IMR-90 (cell line): ENCODE data around the gene FAM124B. TPM values are rescaled to one million over a fixed set of nuclear protein-coding genes. Genes with fewer than 3 reads are reported as not detected.

Experiments used
- ATAC-seq: fragments of 200-7000 bp; cut with Tn5 transposase; 2 replicates; pipeline ENCODE4 v1.9.1; 2020; ENCODE audit warnings: low read depth, mild to moderate bottlenecking, moderate library complexity
- BruUV-seq: library from RNA; stranded (reverse); fragments of 400-500 nt; replicated peaks from 2 replicates; lab custom pipeline; 2021; lab: Mats Ljungman, UMichigan
- CTCF ChIA-PET: fragments of 300-600 bp; formaldehyde crosslinking; extraction: SDS; loops from one replicate; lab custom pipeline; 2021; ENCODE audit warnings: antibody characterized with exemption; lab: Yijun Ruan, JAX
- POLR2A ChIA-PET: fragments of 300-600 bp; sonication (Branson Sonifier 250); formaldehyde crosslinking; loops from one replicate; lab custom pipeline; 2022; ENCODE audit warnings: antibody characterized with exemption; ENCODE audit not compliant: unreplicated experiment; lab: Charles Lee
- DNase-seq: peaks from one replicate; pipeline ENCODE4 v3.0.0; 2013
- H2AFZ ChIP-seq: replicated peaks from 2 replicates; pipeline ENCODE3; 2013; ENCODE audit warnings: low read length, mild to moderate bottlenecking; ENCODE audit not compliant: poor library complexity
- H2AK5ac ChIP-seq: 2 replicates; pipeline ENCODE4 v1.6.1; 2013; ENCODE audit warnings: low read depth, low read length, inconsistent platforms
- H2AK9ac ChIP-seq: replicated peaks from 2 replicates; pipeline ENCODE3; 2013; ENCODE audit warnings: mild to moderate bottlenecking, low read depth, low read length, moderate library complexity; ENCODE audit not compliant: poor library complexity
- H2BK120ac ChIP-seq: 2 replicates; pipeline ENCODE4 v1.6.1; 2013; ENCODE audit warnings: low read depth, low read length, inconsistent platforms
- H2BK15ac ChIP-seq: 3 replicates; pipeline ENCODE4 v1.6.1; 2013; ENCODE audit warnings: low read depth, low read length, inconsistent platforms
- H2BK20ac ChIP-seq: 2 replicates; pipeline ENCODE4 v1.6.1; 2013; ENCODE audit warnings: low read depth, mild to moderate bottlenecking, inconsistent platforms, low read length, moderate library complexity
- H2BK5ac ChIP-seq: 2 replicates; pipeline ENCODE4 v1.6.1; 2013; ENCODE audit warnings: mild to moderate bottlenecking, low read depth, low read length, inconsistent platforms; ENCODE audit not compliant: poor library complexity, severe bottlenecking
- H3K14ac ChIP-seq: replicated peaks from 2 replicates; pipeline ENCODE4 v1.6.1; 2013; ENCODE audit warnings: low read depth, low read length, inconsistent platforms
- H3K18ac ChIP-seq: 2 replicates; pipeline ENCODE4 v1.6.1; 2013; ENCODE audit warnings: low read depth, low read length, control low read depth
- H3K23ac ChIP-seq: 2 replicates; pipeline ENCODE4 v1.6.1; 2013; ENCODE audit warnings: low read depth, low read length, inconsistent platforms
- H3K27ac ChIP-seq: 2 replicates; pipeline ENCODE4 v1.5.1; 2013; ENCODE audit warnings: mild to moderate bottlenecking, control low read depth, low read length; ENCODE audit not compliant: insufficient read depth
- H3K27me3 ChIP-seq: 2 replicates; pipeline ENCODE4 v1.6.1; 2013; ENCODE audit warnings: low read length; ENCODE audit not compliant: control insufficient read depth, insufficient read depth
- H3K36me3 ChIP-seq: 2 replicates; pipeline ENCODE4 v1.6.1; 2013; ENCODE audit warnings: low read length, mixed read lengths; ENCODE audit not compliant: control insufficient read depth, insufficient read depth
- H3K4ac ChIP-seq: 2 replicates; pipeline ENCODE4 v1.6.1; 2013; ENCODE audit warnings: low read depth, low read length, inconsistent platforms
- H3K4me1 ChIP-seq: 2 replicates; pipeline ENCODE4 v1.6.1; 2013; ENCODE audit warnings: low read length, mixed read lengths; ENCODE audit not compliant: control insufficient read depth, insufficient read depth
- H3K4me2 ChIP-seq: 2 replicates; pipeline ENCODE4 v1.6.1; 2013; ENCODE audit warnings: low read depth, mild to moderate bottlenecking, control low read depth, low read length, moderate library complexity
- H3K4me3 ChIP-seq: 2 replicates; pipeline ENCODE4 v1.5.1; 2013; ENCODE audit warnings: low read depth, mild to moderate bottlenecking, control low read depth, low read length, moderate library complexity; ENCODE audit not compliant: insufficient read depth
- H3K56ac ChIP-seq: 2 replicates; pipeline ENCODE4 v1.6.1; 2013; ENCODE audit warnings: low read length, inconsistent platforms; ENCODE audit not compliant: insufficient read depth; ENCODE audit errors: extremely low read depth
- H3K79me1 ChIP-seq, 2 experiments: 2 replicates each; pipeline ENCODE4 v1.6.1; 2013; ENCODE audit warnings: low read length in 2 of 2, inconsistent platforms in 1 of 2, low read depth in 1 of 2
- H3K9ac ChIP-seq: 2 replicates; pipeline ENCODE4 v1.6.1; 2013; ENCODE audit warnings: low read depth, low read length, control low read depth
- H3K9me1 ChIP-seq: 2 replicates; pipeline ENCODE4 v1.6.1; 2013; ENCODE audit warnings: low read length, inconsistent platforms; ENCODE audit not compliant: insufficient read depth
- H3K9me3 ChIP-seq: 2 replicates; pipeline ENCODE4 v1.6.1; 2013; ENCODE audit warnings: low read length; ENCODE audit not compliant: control insufficient read depth, insufficient read depth
- H4K20me1 ChIP-seq: 2 replicates; pipeline ENCODE4 v1.6.1; 2013; ENCODE audit warnings: low read length, inconsistent platforms; ENCODE audit not compliant: insufficient read depth
- H4K5ac ChIP-seq: 2 replicates; pipeline ENCODE4 v1.6.1; 2013; ENCODE audit warnings: mild to moderate bottlenecking, low read depth, low read length, control low read depth
- H4K8ac ChIP-seq, 2 experiments: 2 replicates each; pipeline ENCODE4 v1.6.1; 2013; ENCODE audit warnings: low read depth in 2 of 2, low read length in 2 of 2, control low read depth in 1 of 2, inconsistent platforms in 1 of 2
- H4K91ac ChIP-seq: 2 replicates; pipeline ENCODE4 v1.6.1; 2013; ENCODE audit warnings: low read depth, low read length, inconsistent platforms; ENCODE audit not compliant: insufficient read depth
- CHD1 ChIP-seq: IDR thresholded peaks from 2 replicates; pipeline ENCODE4 v1.6.1; 2012; ENCODE audit warnings: low read depth, low read length, improper control_type of control experiment
- RAD21 ChIP-seq: IDR thresholded peaks from 2 replicates; pipeline ENCODE4 v1.6.1; 2012; ENCODE audit warnings: low read length, improper control_type of control experiment
- RCOR1 ChIP-seq: IDR thresholded peaks from 2 replicates; pipeline ENCODE4 v1.6.1; 2012; ENCODE audit warnings: mild to moderate bottlenecking, low read length, improper control_type of control experiment; ENCODE audit not compliant: insufficient replicate concordance
- RFX5 ChIP-seq: IDR thresholded peaks from 2 replicates; pipeline ENCODE4 v1.8.0; 2012; ENCODE audit warnings: low read depth, mild to moderate bottlenecking, low read length, moderate library complexity
- SMC3 ChIP-seq: fragments of 150-350 bp; IDR thresholded peaks from 2 replicates; pipeline ENCODE4 v1.6.1; 2016; ENCODE audit warnings: low read depth, mild to moderate bottlenecking, antibody characterized with exemption, low read length, moderate library complexity
- USF2 ChIP-seq: fragments of 150-350 bp; IDR thresholded peaks from 2 replicates; pipeline ENCODE4 v1.6.1; 2017; ENCODE audit warnings: mild to moderate bottlenecking, antibody characterized with exemption, low read length, low read depth
- WGBS, 2 experiments: methylation state at CpG; one replicate each; pipeline versions ENCODE4 v1.1.5 to v1.1.7; 2013; ENCODE audit warnings: missing lambda C conversion rate in 2 of 2; ENCODE audit not compliant: insufficient read length in 1 of 2; ENCODE audit errors: extremely low coverage in 2 of 2; 5-methylcytosine and 5-hydroxymethylcytosine counted together
- dilution Hi-C: fragments of 300-500 bp; cut with HindIII; formaldehyde crosslinking; loops from one replicate; pipeline ENCODE4 v1.14.3; 2018; ENCODE audit warnings: low sequenced_read_pairs; ENCODE audit not compliant: unreplicated experiment
- in situ Hi-C: fragments of 300-500 bp; cut with MboI; formaldehyde crosslinking; loops from 3 replicates; pipeline ENCODE4 v1.14.3; 2019; ENCODE audit warnings: low sequenced_read_pairs, inconsistent platforms, mixed read lengths
- intact Hi-C: fragments of 100-400 bp; cut with micrococcal nuclease; formaldehyde crosslinking; loops from 2 replicates; pipeline ENCODE4 v1.10.0; 2022
- polyA plus RNA-seq, 3 experiments: library from polyadenylated mRNA; depleted of rRNA; stranded (reverse); fragments of >200 nt; gene quantifications; 2 replicates each; pipeline ENCODE4 v1.2.3, GENCODE V29; 2012; ENCODE audit warnings: low replicate concordance in 1 of 3
- total RNA-seq: library from RNA; depleted of rRNA; stranded (reverse); fragments of >200 nt; gene quantifications from 2 replicates; pipeline ENCODE4 v1.2.3, GENCODE V29; 2012
- TF ChIP-seq, protein P1 (sequence below): conservative IDR thresholded peaks from 2 replicates; pipeline ENCODE4 v1.5.1; 2012; ENCODE audit warnings: mild to moderate bottlenecking, low read depth, low read length, improper control_type of control experiment

FAM124B gene
- total and polyA plus RNA-seq, 2 of the 4 experiments (the other 2 are of a cell fraction) = not detected

GRCh38 chr2:224369028-224369632 lies 32.8 kb downstream of the FAM124B start:
- intact Hi-C loops = loop anchor here (5.0 kb wide), 1 partner anchor 397 kb away; no protein-coding TSS in a partner anchor
- Histone ChIP-seq H2BK15ac (no peak overlapping the region), H4K20me1 (no peaks in the 10 kb centered on the region), H3K36me3 (no peaks in the 10 kb centered on the region), H2AK5ac (no peak overlapping the region), H3K4ac (no peak overlapping the region), H3K27me3 (peaks cover 9% of the 10 kb centered on the region), H3K27ac (no peak overlapping the region), H3K23ac (no peak overlapping the region), H3K4me2 (no peak overlapping the region), H3K56ac (no peak overlapping the region), H3K4me1 (no peaks in the 10 kb centered on the region), H2BK20ac (no peak overlapping the region), H4K91ac (no peak overlapping the region), H3K79me1 (no peaks in the 10 kb centered on the region), H3K18ac (no peak overlapping the region), H3K9me3 (no peaks in the 10 kb centered on the region), H2BK5ac (no peak overlapping the region), H3K14ac (no peak overlapping the region), H3K4me3 (no peak overlapping the region), H4K5ac (no peak overlapping the region), H3K9ac (no peak overlapping the region), H3K9me1 (no peaks in the 10 kb centered on the region), H2AFZ (no peak overlapping the region), H4K8ac (no peak overlapping the region), H2AK9ac (no peak overlapping the region), H2BK120ac (no peak overlapping the region)
- in situ Hi-C loops = loop anchor here (25.0 kb wide), 2 partner anchors 643 to 1268 kb away; no protein-coding TSS in a partner anchor
- CTCF ChIA-PET = interaction anchor here (0.6 to 1.4 kb wide), 8 partner anchors 9 to 400 kb away, joined by 3 to 6 read pairs (median 4); no protein-coding TSS in a partner anchor
- 80% methylated on average over 1 of the region's 7 CpGs; no CpG with 5 or more reads in 1 of the 2 experiments for WGBS, 2 experiments
- no TSS peak for BruUV-seq
- ATAC-seq (peak; percentile 74), DNase-seq (peak; percentile 49)
- POLR2A ChIA-PET = no interaction called here
- dilution Hi-C loops = no loop called here
- TF ChIP-seq RCOR1 = no peak
- peak; percentile 56 for TF ChIP-seq RAD21
- no peak for TF ChIP-seq USF2
- TF ChIP-seq SMC3 = peak; percentile 54
- no peak for TF ChIP-seq CHD1
- TF ChIP-seq, protein P1, sequence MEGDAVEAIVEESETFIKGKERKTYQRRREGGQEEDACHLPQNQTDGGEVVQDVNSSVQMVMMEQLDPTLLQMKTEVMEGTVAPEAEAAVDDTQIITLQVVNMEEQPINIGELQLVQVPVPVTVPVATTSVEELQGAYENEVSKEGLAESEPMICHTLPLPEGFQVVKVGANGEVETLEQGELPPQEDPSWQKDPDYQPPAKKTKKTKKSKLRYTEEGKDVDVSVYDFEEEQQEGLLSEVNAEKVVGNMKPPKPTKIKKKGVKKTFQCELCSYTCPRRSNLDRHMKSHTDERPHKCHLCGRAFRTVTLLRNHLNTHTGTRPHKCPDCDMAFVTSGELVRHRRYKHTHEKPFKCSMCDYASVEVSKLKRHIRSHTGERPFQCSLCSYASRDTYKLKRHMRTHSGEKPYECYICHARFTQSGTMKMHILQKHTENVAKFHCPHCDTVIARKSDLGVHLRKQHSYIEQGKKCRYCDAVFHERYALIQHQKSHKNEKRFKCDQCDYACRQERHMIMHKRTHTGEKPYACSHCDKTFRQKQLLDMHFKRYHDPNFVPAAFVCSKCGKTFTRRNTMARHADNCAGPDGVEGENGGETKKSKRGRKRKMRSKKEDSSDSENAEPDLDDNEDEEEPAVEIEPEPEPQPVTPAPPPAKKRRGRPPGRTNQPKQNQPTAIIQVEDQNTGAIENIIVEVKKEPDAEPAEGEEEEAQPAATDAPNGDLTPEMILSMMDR = peak; percentile 70
- TF ChIP-seq RFX5 = no peak
